Measurements from ENCODE around the gene SEMA4G. TPM values are rescaled to one million over a fixed set of nuclear protein-coding genes. Genes with fewer than 3 reads are reported as not detected.
A peak's percentile ranks its signal among the peaks of the same experiment; 100 is the strongest.

SEMA4G gene
- total and polyA plus RNA-seq, 2 of the 8 experiments (the other 6 are each of a cell fraction or from before 2014, with no cell fraction given): 7.1 to 18.2 TPM

DNA sequence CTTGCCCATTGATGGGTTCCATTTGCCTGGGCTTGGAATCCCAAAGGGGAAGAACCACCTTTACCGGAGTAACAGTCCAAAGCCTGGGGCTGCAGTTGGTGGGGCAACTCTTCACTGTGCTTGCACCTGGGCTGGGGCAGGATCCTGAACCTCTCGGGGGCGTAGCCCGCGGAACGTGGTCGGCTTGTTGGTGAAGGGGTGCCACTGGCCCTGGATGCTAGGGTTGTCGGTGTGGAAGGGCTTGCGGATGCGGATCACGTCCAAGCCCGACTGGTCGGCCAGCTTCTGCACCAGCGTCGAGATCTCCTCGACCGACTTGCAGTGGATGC is 17.3 kb downstream of the SEMA4G start:
- H3K9ac ChIP-seq (replicated peaks in 1 of 4; ENCODE audit: extremely low read depth in 1 of 4, low read depth in 3 of 4, low read length in 3 of 4): peak overlapping the region; percentile 43 to 83 (median 75); a peak in 6 of 7 replicates
- ChIA-PET POLR2A (ENCODE audit: partially characterized antibody) (interaction anchor here (1.0 to 4.4 kb wide), 9 partner anchors 10 to 425 kb away, joined by 3 to 34 read pairs (median 4); partner anchors contain the start of gene LZTS2), CTCF (ENCODE audit: partially characterized antibody) (interaction anchor here (0.6 to 26.8 kb wide), 9 partner anchors 8 to 286 kb away, joined by 3 to 464 read pairs (median 4); partner anchors contain the start of gene SEMA4G)
- peaks cover 9% of the 10 kb centered on the region; the same call in 1 of the 2 replicates for H3K23me2 ChIP-seq (ENCODE audit: low read depth, low read length)
- H4K8ac ChIP-seq (ENCODE audit: extremely low read depth, insufficient read depth, low read length): peak overlapping the region; percentile 97; the same call in 1 of the 2 replicates
- no peak for DNase-seq (ENCODE audit: low read depth in 1 of 2, low spot score in 2 of 2)
- H2BK120ac ChIP-seq (replicated peaks; ENCODE audit: low read depth, low read length): no peak overlapping the region
- H3K23ac ChIP-seq (ENCODE audit: insufficient read length): no peak overlapping the region
- no peak overlapping the region for H2BK15ac ChIP-seq (ENCODE audit: low read length)
- no peak overlapping the region for H3K18ac ChIP-seq (ENCODE audit: extremely low read depth, low read length)
- H3K56ac ChIP-seq (replicated peaks; ENCODE audit: insufficient read length, low read depth, low read length): peak overlapping the region; percentile 23
- H2BK20ac ChIP-seq (ENCODE audit: low read length): no peak overlapping the region
- TF ChIP-seq TAF7 (optimal IDR thresholded peaks at IDR 0.05; ENCODE audit: borderline replicate concordance, low read depth, low read length): no peak
- no peak for TF ChIP-seq TBP (IDR thresholded peaks at IDR 0.05; ENCODE audit: low read depth, low read length)
- no peak for TF ChIP-seq JUND (IDR thresholded peaks at IDR 0.05; ENCODE audit: low read length)
- TF ChIP-seq POLR2AphosphoS5 (IDR thresholded peaks at IDR 0.05; ENCODE audit: low read depth, low read length): no peak
- no peak for TF ChIP-seq TEAD4 (IDR thresholded peaks at IDR 0.05; ENCODE audit: low read depth, low read length)
- no peak for TF ChIP-seq BACH1 (IDR thresholded peaks at IDR 0.05; ENCODE audit: low read length)
- H3K36me3 ChIP-seq (ENCODE audit: control insufficient read depth in 2 of 4, insufficient read depth in 4 of 4, low read length in 3 of 4): peaks cover 14 to 33% (median 26%) of the 10 kb centered on the region in 4 experiments
- H3K14ac ChIP-seq (ENCODE audit: insufficient read length): no peak overlapping the region
- H2BK5ac ChIP-seq (ENCODE audit: low read depth, low read length): peak overlapping the region; percentile 96
- H3K4me1 ChIP-seq (replicated peaks in 1 of 4; ENCODE audit: control insufficient read depth in 3 of 4, insufficient read depth in 4 of 4, low read length in 3 of 4): peaks cover 0 to 12% (median 5%) of the 10 kb centered on the region in 4 experiments; a peak in 4 of 7 replicates
- FAIRE-seq: no peak
- H3K4me3 ChIP-seq (ENCODE audit: extremely low read depth in 1 of 4, insufficient read depth in 2 of 4, low read depth in 3 of 4, low read length in 4 of 4): peak overlapping the region; percentile 68 to 92 (median 80)
- peaks cover 7 to 18% of the 10 kb centered on the region in 2 experiments for H4K20me1 ChIP-seq (replicated peaks in 1 of 2; ENCODE audit: control insufficient read depth in 1 of 2, insufficient read depth in 2 of 2, low read length in 2 of 2)
- H2AFZ ChIP-seq (ENCODE audit: low read length): no peak overlapping the region; the same call in 1 of the 2 replicates
- no peak overlapping the region for H2BK12ac ChIP-seq (ENCODE audit: low read depth, low read length)
- no peaks in the 10 kb centered on the region for H3K9me3 ChIP-seq (ENCODE audit: insufficient read depth in 2 of 2, low read depth in 1 of 2, low read length in 1 of 2)
- no peaks in the 10 kb centered on the region for H3K27me3 ChIP-seq (replicated peaks in 1 of 4; ENCODE audit: control insufficient read depth in 3 of 4, extremely low read depth in 1 of 4, insufficient read depth in 3 of 4, low read length in 3 of 4)
- no peak overlapping the region for H4K5ac ChIP-seq (ENCODE audit: insufficient read length, low read depth, low read length)
- no peak overlapping the region for H4K91ac ChIP-seq (replicated peaks; ENCODE audit: insufficient read length, low read length)
- no peak overlapping the region for H3K27ac ChIP-seq (ENCODE audit: low read depth, low read length)
- no peak overlapping the region for H3K4ac ChIP-seq (replicated peaks; ENCODE audit: insufficient read length, low read depth, low read length)
- no peak overlapping the region for H2AK5ac ChIP-seq (ENCODE audit: low read depth, low read length)
- H3K4me2 ChIP-seq (ENCODE audit: insufficient read depth in 1 of 2, low read depth in 2 of 2, low read length in 2 of 2): peak overlapping the region; percentile 85 to 98
- 24% methylated on average over 17 of the region's 17 CpGs; no CpG with 5 or more reads in 1 of the 2 experiments for WGBS, 2 experiments (ENCODE audit: extremely low coverage in 1 of 2, insufficient coverage in 1 of 2, insufficient read length in 1 of 2, insufficient replicate concordance in 2 of 2, low coverage in 1 of 2, low lambda C conversion rate in 2 of 2, missing lambda C conversion rate in 1 of 2)
- H3K79me1 ChIP-seq (ENCODE audit: low read depth, low read length): peaks cover 15% of the 10 kb centered on the region
- H3K79me2 ChIP-seq (ENCODE audit: control insufficient read depth in 1 of 2, insufficient read depth in 2 of 2, low read length in 2 of 2): peaks cover 17 to 51% of the 10 kb centered on the region in 2 experiments

All from H1 (cell line).